GM19463 (cell line): ENCODE measurements around the gene TUBB4B.

Source experiments
- ATAC-seq: cut with Tn5 transposase; IDR thresholded peaks from one replicate; pipeline ENCODE4 v1.9.1; 2021; ENCODE audit warnings: mild to moderate bottlenecking, moderate library complexity; ENCODE audit not compliant: unreplicated experiment

Gene TUBB4B

GRCh38 chr9:137211532-137211931 is 29.6 kb upstream of the TUBB4B start:
- ATAC-seq: no peak

GRCh38 chr9:137212520-137212919 is 28.6 kb upstream of the TUBB4B start:
- ATAC-seq: no peak

- ATAC-seq: no peak
Observed at GRCh38 chr9:137213160-137214060, 27.7 kb upstream of the TUBB4B start.

- no peak for ATAC-seq
Observed at GRCh38 chr9:137214620-137215019, 26.5 kb upstream of the TUBB4B start.

- no peak for ATAC-seq
Observed at GRCh38 chr9:137215196-137215986, 25.7 kb upstream of the TUBB4B start.

GRCh38 chr9:137216188-137216965 is 24.7 kb upstream of the TUBB4B start:
- no peak for ATAC-seq

GRCh38 chr9:137217276-137218211 is 23.5 kb upstream of the TUBB4B start:
- ATAC-seq: no peak

- no peak for ATAC-seq
Observed at GRCh38 chr9:137218212-137218753, 22.8 kb upstream of the TUBB4B start.

GRCh38 chr9:137218754-137219271 is 22.3 kb upstream of the TUBB4B start:
- ATAC-seq: no peak

- no peak for ATAC-seq
Observed at GRCh38 chr9:137219757-137220316, 21.2 kb upstream of the TUBB4B start.

- no peak for ATAC-seq
Observed at GRCh38 chr9:137220317-137221094, 20.6 kb upstream of the TUBB4B start.

- ATAC-seq: no peak
Observed at GRCh38 chr9:137221095-137221505, 20.0 kb upstream of the TUBB4B start.

- ATAC-seq: no peak
Observed at GRCh38 chr9:137221506-137222111, 19.5 kb upstream of the TUBB4B start.

- ATAC-seq: no peak
Observed at GRCh38 chr9:137222190-137223077, 18.7 kb upstream of the TUBB4B start, which contains the start of gene RNF208. RNF208 (minus strand) TSS chr9:137222240; CDS start chr9:137221212, 1,028 bp downstream.

- ATAC-seq: peak; percentile 65
Observed at GRCh38 chr9:137223078-137223970, 17.8 kb upstream of the TUBB4B start.
